HG02623 (cell line): Measurements from ENCODE around the gene SEC14L1.

Experiments
- ATAC-seq: cut with Tn5 transposase; IDR thresholded peaks from one replicate; pipeline ENCODE4 v1.9.1; 2021; ENCODE audit warnings: moderate library complexity; ENCODE audit not compliant: unreplicated experiment

The SEC14L1 gene

GRCh38 chr17:77160875-77161530 is 20.2 kb downstream of the SEC14L1 start:
- no peak for ATAC-seq

DNA sequence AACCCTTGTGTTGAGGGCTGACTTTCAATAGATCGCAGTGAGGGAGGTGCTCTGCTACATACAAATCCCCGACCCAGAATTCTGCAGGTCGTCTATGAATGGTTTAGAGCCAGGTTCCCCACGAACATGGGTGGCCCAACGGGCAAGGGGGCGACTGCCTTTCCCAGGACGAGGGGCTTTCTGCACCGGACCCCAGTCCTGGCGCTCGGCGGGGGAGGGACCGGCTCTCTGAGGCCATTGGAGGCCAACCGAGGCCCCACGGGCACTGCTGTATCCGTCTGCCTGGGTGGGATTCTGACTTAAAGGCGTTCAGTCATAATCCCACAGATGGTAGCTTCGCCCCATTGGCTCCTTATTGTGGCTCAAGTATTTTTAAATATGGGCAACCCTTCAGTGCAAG is 21.2 kb downstream of the SEC14L1 start:
- no peak for ATAC-seq

DNA sequence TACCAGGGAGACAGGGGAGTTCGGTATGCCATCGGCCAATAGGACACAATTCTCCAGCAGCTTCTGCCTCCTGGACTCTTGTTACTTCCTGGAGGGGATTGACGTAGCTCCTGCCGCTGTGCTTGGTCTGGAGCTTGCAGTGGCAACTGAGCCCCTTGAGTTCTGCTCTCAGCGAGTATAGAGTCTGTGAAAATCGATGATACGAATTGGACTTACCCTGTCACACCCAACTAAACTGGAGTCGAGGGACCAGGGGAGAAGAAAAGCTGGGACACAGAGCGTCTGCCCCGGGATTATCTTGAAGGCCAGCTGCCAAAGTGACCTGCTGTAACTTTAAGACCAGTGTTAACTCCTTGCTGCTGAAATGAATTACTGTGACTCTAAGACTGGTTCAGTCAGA is 22.2 kb downstream of the SEC14L1 start:
- ATAC-seq: no peak

- no peak for ATAC-seq
These were observed 22.9 kb downstream of the SEC14L1 start for GRCh38 chr17:77163511-77164280.

DNA sequence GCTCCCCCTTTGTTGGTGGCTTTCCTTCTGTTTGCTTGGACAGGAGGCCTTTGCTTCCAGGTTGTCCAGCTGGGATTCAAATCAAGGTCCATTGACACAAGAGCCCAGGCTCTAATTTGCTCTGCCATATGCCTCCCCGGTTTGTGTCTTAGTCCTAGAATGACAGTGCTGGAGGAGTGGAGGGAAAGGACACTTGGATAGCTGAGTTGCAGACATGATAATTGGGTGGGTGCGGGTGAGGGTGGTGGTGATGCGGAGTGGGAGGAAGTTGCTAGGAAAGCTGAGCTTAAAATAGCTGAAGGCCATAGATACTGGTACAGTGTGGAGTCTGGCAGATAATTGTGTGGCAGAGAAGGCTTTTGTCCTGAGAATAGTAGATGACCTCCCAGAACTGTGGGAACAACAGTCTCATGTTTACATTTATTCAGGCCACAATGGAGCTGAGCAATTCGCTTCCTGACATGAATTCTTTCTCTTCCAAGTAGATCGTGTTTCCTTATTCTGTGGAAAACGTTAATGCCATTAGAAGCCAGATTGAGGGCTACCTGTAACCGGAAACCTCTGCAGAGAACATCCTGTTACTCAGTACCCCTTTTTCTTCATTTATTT is 23.8 kb downstream of the SEC14L1 start:
- no peak for ATAC-seq

DNA sequence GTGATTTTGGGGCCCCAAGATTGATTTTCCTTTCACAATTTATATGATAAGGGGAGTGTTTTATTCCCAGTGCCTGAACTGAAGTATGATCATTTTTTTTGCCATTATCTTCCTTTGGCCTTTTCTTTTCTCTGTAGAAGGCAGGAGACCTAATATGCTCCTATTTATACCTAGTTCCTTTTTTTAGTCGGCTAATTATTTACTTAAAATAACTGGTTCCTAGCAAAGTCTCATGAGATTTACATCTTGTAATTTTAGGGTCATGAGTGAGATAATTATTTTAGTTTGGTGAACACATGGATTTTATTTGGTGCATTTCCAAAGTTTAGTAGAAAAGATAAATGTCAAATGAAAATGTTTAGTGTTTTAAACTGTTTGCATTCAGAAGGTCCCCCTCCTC is 24.8 kb downstream of the SEC14L1 start:
- no peak for ATAC-seq

DNA sequence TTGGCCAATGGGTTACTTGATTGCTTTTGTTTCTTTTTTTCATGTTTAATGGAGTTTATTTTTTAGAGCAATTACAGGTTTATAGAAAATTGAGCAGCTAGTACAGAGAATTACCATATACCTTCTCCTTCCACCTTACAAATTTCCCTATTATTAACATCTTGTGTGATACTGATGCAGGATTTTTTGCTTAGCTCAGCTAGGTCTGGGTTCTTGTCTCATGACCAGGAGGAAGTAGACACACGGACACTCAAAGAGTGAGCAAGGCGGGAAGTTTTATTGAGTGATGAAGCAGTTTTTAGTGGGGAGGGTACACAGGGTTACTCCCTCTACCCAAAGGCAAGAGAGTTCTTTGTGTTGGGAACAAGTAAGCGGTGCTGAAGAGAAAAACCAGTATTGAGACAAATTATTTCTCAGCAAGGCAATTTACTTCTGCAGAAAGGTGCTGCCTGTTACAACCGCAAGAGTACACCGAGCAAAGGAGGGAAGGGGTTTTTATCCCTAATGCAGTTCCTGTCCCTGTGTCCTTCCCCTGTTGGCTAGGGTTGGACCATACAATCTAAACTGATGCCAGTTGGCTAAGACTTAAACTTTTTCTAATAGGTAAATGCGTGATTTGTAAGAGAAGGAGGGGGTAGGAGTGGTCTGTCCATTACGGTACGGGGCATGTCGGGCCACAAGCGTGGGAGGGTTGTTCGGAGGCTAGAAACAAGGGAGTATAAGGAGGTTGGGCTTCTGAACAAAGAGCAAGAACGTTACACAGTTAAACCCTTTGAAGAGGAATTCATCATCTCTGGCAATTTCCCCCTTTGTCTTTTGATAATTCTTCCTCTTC is 26.9 kb downstream of the SEC14L1 start:
- ATAC-seq: no peak

DNA sequence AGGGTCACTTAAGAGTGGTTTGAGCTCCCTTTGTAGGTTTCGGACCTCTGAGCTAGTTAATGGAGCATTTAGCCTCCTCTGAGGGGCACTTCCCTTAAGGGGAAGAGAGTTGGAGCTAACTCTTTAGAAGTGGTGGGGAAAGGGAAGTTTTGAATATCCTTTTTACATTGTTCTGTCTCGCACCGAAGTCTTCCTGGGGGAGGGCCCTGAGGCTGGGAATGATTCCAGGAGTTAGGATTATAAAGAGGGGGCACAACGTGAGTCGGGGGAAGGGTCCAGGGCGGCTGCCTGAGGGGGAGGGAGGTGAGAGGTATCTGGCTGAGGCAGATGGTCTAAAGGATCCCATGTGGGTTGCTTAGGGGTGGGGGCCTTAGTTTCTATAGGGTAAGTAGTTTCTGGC is 32.3 kb downstream of the SEC14L1 start:
- ATAC-seq: no peak

DNA sequence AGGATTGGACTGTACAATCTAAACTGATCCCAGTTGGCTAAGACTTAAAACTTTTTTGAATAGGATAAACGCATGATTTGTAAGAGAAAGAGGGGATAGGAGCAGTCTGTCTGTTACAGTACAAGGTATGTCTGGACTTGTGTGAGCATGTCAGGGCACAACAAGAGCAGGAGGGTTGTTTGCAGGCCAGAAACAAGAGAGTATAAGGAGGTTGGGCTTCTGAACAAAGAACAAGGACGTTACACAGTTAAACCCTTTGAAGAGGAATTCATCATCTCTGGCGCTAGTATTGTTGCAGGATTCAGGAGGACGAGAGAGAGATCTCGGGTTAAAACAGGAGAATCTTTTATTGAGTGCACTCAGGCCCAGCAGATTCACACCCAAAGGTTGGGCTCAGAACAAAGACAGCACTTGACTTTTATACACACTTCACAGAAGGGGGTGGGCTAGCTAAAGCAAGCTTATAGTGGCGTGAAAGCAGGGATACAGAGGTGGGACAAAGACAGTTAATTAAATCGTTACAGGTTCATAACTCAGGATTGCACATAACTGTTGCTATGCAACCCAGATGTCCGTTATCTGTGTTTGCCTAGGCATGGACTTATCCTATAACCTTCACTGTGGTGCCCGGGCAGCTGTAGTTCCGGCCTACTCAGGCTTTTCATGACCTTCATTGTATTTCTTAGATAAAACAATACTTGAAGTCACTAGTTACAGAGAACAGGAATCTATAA is 34.3 kb downstream of the SEC14L1 start:
- no peak for ATAC-seq

DNA sequence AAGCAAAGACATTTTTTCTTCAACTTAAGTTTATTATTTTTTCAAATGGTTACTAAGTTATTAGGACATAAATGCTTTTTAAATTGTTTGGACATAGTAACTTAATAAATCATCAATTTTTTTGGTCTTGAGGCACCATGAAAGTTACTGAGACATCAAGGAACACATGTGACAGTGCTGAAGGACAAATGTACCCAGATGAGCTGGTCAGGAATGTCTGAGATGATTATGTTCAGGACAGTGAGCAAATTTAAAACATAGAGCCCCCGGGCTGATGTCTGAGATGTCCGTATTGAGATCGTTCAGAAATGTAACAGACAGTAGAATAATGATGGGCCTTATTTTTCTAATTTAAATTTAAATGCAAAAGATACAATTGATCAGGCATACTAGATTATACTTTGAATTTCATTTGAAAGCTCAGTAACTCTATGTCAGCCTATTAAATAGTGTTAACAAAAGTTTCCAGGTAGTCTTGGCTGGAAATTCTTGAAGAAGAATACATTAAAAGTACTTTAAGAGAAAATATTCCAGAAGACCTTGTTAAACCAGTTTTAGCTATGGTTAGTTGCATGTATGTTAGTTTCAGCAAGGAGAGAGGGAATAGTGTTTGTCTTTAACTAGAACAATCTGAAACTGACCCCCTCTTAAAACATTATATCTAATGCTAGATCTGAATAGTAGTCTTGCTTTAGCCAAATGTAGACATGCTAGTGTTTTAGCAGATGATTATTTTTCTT is 36.4 kb downstream of the SEC14L1 start:
- no peak for ATAC-seq

DNA sequence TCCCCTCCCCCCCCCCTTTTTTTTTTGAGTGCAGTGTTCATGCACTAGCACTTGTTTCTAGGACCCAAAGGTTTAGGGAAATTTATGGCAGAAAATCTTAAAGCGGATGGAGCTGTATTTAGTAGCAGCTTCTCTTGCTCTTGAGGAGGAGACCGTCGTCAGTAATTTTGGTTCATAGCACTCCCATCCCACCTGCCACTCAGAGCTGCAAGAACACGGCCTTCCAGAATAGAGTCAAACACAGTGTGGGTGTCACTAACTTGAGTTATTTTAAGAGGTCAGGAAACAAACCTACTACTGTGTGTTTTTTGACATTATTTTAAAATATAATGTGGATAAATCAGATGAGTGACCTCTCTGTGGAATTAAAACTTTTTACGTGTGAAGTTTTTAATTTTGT is 37.3 kb downstream of the SEC14L1 start:
- no peak for ATAC-seq

DNA sequence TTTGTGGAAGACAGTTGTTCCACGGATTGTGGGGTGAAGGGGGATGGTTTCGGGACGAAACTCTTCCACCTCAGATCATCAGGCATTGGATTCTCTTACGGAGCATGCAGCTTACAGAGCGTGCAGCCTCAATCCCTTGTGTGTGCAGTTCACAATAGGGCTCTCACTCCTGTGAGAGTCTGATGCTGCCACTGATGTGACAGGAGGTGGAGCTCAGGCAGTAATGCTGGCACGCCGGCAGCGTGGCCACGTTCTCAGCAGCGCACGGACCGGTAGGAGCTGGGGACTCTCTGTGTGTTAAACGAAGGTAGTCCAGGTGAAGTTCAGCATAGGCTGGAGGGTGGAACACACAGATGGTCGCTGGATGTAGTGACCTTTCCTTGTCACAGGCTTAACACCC is 37.8 kb downstream of the SEC14L1 start:
- no peak for ATAC-seq

- no peak for ATAC-seq
These were observed 40.0 kb downstream of the SEC14L1 start for GRCh38 chr17:77180503-77181357.

- ATAC-seq: no peak
These were observed 41.7 kb downstream of the SEC14L1 start for GRCh38 chr17:77182205-77183172.

GRCh38 chr17:77184474-77184873 is 43.7 kb downstream of the SEC14L1 start:
- no peak for ATAC-seq

GRCh38 chr17:77185137-77185536 is 44.4 kb downstream of the SEC14L1 start:
- no peak for ATAC-seq

GRCh38 chr17:77186141-77186604 is 45.4 kb downstream of the SEC14L1 start:
- no peak for ATAC-seq
